GM18873 (cell line): ENCODE results near the gene CSF2.

Experiments used
- ATAC-seq: cut with Tn5 transposase; IDR thresholded peaks from one replicate; pipeline ENCODE4 v1.9.1; 2021; ENCODE audit warnings: mild to moderate bottlenecking, moderate library complexity, moderate number of reproducible peaks; ENCODE audit not compliant: unreplicated experiment, low FRiP score

Gene CSF2

DNA sequence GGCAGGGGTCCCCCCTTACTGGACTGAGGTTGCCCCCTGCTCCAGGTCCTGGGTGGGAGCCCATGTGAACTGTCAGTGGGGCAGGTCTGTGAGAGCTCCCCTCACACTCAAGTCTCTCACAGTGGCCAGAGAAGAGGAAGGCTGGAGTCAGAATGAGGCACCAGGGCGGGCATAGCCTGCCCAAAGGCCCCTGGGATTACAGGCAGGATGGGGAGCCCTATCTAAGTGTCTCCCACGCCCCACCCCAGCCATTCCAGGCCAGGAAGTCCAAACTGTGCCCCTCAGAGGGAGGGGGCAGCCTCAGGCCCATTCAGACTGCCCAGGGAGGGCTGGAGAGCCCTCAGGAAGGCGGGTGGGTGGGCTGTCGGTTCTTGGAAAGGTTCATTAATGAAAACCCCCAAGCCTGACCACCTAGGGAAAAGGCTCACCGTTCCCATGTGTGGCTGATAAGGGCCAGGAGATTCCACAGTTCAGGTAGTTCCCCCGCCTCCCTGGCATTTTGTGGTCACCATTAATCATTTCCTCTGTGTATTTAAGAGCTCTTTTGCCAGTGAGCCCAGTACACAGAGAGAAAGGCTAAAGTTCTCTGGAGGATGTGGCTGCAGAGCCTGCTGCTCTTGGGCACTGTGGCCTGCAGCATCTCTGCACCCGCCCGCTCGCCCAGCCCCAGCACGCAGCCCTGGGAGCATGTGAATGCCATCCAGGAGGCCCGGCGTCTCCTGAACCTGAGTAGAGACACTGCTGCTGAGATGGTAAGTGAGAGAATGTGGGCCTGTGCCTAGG is at the start of gene CSF2:
CSF2 (plus strand) TSS at position 559 of the 783 bp plus-strand sequence; CDS start at position 594, 35 bp downstream.
- no peak for ATAC-seq

DNA sequence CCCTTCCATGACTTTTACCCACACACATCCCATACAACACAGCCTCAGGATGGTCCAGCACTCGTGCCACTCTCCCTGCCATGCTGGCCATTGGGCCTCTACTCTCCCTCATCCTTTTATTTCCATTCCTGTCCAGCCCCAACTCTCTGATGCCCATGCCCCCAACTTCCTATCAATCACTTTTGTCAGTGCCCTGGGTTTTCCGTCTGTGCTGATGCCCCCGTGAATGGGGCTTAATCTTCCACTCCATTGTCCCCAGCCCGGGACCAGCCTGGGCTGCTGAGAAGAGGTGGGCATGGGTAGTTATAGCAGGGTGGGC is 49.5 kb upstream of the CSF2 start:
- no peak for ATAC-seq

DNA sequence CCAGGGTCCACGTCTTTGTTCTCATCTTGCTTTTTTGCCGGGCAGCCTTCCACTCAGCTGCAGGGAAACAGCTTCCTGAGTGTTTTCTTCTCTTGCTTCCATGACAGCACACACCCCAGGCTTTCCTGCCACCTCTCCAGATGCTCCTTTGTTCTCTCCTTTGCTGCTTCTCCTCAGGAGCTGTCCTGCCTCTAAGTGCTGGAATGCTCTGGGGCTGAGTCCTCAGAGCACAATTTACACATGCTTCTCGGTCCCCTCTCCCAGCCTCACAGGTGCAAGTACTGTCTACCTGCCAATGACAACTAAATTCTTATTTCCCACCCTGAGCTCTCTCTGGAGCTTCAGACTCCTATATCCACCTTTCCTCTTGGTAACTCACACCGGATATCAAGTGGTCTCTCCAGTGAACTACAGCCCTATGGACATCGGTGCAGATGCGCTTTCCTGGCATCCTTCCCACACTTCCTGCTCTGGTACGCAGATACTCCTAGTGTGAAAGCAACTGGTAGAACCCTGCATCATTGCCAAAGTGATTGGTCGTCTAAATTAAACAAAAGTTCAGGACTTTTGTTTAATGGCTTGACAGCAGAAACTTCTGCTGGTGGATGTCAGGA is 48.7 kb upstream of the CSF2 start:
- ATAC-seq: no peak

DNA sequence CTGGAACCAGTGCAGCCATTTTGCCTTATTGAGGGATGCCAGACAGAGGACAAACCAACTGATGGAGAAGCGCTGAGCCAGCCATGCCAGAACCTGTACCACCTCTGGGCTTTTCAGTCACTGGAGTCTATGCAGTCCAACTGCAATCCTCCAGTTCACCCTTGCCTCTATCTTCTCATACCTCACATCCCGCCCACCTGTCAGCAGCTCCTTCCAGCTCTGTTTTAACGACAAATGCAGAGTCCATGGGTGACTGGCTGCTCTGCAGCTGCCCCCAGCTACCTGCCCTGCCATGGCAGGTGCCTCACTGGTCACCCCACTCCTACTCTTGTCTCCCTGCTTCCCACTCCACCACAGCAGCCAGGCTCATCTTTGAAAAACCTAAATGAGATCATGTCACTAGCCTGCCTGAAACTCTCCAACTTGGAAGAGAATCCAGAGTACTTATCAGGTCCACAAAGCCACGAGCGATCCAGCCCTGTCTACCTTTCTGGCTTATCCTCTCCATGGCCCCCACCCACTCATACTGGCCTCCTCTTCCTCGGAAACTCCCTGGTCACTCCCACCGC is 48.1 kb upstream of the CSF2 start:
- no peak for ATAC-seq

DNA sequence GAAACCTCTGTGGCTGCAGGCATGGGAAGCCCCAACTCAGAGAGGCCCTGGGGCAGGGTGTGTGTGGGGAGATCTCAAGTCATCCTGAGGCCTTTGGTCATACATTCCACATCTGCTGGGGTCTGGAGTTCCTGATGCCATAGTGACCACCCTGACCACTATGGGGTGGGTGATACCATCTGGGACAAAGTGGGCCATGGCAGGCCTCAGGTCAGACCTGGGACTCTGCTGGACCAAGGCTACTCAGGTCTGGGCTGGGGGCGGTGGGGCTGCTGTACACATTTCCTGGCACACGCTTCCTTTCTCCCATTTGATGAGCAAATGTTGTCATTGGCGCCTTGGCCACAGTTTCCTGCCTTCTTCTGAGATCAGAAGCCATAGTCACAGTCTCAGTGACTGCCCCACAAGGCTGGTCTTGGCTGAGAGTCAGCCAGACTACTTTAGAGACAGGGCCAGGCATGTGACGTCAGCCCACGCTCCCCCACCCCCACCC is 47.0 kb upstream of the CSF2 start:
- ATAC-seq: no peak

DNA sequence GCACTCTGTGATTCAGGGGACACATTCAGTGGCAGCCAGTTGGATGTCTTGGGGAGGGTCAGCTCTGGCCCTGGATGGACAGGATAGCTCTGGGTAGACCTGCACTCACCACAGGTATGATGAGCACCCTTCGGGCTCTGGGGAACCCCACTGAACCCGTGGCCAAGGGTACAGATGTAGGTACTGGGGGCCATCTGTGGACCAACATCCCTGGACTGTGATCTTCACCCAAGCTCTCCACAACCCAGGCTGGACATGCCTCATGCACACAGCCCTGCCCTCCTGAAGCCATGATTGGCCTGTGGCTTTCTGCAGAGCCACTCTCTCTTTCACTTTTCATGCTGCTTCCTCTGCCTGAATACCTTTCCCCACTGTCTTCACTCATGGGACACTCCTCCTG is 46.6 kb upstream of the CSF2 start:
- ATAC-seq: no peak

DNA sequence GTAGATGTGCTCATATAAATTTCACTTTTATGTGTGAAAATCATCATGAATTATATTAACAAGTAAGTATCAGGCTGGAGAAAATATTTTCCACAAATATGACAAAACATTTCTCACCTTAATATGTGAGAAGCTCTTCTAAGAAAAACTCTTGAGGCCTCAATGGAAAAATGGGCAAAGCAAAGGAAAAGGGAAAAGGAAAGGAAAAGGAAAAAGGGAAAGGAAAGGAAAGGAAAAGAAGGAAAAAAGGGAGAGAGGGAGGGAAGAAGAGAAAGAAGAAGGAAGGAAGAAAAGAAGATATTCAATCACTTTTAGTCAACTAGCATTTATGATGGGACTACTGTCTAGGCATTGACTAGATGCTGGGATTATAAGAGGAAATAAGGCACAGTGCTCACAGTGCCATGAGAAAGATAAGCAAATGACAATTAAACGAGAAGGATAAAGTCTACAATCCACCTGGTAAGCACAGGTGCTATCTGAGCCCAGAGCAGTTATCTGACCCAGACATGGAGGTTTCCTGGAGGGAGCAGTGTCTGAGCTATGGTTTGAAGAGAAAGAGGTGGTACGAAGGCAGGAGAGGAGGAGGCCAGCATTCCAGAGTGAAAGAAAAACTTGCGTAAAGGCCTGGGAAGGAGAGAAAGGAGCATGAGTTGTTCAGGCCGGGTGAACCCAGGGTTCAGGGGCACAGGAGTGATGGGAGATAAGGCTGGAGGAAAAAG is 43.8 kb upstream of the CSF2 start:
- no peak for ATAC-seq

DNA sequence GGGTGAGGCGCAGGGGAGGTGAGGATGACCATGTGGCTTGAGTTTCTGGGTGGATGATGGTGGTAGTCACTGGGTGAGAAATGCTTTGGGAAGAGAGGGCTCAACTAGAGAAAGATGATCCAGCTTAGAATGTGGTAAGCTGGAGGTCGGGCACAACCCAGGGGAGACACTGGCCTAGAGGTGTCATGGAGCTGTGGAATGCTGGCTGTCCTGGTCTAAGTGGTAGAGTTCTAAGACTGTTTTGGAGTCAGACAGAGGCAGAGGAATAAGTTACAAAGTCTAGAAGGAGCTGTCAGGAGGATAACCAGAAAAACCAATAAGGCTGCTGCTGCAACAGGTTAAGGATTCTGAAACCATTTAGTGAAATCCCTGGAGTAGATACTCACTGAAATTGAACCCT is 43.0 kb upstream of the CSF2 start:
- no peak for ATAC-seq

DNA sequence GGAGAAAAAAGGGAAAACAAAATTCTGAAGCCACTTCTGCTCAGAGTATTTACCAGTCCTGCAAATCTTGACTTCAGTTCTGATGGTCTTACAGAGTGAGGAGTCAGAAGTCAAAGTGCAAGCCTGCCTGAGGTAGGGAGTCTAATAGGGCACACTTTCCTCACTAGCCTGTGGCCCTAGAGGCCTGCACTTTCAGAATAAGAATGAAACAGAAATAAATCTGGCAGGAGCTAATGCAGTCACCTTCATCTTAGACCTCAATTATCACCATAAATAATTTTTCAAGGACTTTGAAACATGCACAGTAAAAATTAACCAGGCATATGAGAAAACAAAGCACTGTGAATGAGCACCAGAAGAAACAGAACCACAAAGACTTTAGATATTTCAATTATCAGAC is 41.4 kb upstream of the CSF2 start:
- ATAC-seq: no peak

DNA sequence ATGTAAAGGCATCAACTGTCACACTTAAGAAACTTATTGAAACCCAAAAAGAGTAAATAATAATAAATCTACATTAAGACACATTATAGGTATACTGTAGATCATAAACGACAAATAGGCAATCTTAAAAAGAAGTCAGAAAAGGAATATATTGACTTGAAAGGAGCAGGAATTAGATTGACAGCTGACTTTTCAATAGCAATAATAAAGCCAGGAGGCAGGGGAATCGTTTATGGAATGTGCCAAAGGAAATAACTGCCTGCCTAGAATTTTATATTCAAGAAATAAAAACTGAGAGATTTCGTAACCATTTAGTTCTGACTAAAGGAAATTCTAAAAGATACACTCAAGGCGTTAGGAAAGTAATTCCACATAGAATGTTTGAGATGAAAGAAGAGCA is 40.5 kb upstream of the CSF2 start:
- ATAC-seq: no peak

DNA sequence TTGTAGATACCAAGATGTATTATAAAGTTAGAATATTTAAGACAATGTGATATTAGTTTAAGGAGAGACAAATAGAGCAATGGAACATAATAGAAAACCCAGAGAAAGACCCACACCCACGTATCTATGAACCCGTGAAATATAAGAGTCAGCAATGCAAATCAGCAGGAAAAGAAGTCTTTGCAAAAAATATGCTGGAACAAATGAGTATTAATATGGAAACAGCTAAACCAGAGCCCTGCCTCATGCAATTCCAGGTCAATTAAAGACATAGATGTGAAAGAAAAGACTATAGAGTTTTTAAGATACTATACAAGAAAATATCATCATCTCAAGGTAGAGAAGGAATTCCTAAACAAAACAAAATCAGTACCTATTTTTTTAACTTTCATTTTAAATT is 36.2 kb upstream of the CSF2 start:
- no peak for ATAC-seq

DNA sequence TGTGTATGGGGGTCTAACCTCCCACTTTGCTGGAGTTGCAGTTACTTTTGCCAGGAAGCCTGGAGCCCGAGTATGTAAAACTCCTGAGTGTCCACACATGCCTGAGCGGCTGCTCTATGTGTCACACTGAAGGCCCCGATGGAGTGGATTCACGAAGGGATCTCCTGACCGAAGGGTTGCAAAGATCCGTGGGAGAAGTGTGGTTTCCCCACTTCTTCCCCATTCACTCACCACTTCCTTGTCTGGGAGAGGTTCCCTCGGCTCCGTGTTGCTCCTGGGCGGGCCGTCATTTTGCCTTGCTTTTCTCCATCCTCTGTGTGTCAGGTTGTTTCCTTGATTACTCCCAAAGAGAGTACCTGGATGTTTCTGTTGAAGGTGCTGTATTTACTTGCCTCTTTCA is 29.4 kb upstream of the CSF2 start:
- no peak for ATAC-seq

DNA sequence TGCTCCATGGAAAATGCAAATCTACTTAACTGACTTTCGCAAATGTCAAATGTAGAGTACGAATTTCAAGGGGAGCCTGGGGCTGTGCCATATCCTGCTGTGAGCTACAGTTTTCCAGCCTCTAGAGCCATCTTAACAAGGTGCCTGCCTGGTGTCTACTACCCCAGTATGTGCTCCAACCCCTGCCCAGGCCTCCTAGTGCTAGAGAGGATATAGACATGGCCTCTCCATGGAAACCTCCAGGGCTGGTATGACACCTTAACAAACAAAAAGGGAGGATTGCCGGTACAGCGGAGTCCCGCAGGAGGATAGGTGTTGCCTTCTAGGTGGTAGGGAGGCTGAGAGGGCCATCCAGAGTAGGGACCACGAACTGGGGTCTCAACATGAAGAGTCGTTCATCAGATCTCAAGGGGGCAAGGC is 26.7 kb upstream of the CSF2 start:
- ATAC-seq: no peak

DNA sequence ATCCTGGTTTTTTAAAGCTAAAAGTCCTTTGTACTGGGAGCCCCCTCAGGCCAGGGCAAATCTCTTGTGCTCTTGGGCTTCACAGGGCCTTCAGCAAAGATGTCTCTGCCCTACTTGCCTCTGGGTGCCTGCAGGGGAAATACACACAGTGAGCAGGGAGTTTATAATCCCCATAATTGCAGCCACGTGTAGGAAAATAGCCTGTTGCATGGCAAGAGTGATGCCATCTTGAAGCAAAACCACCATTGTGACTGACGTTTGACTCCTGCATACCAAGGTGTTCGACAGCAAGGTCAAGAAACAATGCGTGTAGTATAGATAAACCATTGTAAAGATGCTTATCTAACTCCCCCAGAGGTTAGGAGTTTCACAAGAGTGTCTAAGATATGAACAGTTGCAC is 24.5 kb upstream of the CSF2 start:
- no peak for ATAC-seq

DNA sequence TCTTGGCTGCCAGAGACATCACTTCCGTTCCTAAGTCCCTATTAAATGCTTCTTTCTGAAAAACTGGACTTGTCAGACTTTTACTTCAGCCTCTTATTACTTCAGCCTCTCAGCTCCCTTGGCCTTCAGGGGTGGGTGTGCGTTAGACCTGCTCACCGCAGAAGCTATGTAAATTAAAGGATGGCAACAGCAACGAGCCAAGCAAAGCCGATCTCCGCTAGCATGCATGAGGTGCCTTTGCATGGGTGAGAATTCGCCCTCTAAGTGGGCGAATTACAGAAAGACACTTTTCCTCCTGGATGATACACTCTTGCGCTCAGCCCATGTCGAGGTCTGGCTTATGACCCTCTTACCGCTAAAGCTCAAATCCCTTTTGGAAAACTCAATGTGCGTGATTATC is 24.0 kb upstream of the CSF2 start:
- no peak for ATAC-seq

DNA sequence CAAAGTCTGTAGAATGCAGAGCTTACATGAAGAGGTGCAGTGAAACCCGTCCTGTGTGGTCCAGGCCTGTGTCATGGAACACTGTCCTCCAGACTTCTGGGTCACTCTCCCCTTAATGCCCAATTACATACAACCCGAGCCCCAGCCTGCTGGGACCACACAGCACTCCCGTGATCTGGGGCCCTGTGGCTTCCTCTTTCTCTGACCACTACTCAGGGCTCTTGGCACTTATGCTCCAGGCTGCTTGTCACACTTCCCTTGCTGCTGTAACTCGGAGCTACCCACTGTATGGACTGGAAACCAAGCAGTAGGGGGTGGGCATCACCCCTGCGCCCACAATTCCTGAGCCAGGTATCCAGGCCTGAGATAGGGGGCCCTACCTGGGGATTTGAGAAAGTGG is 23.5 kb upstream of the CSF2 start:
- ATAC-seq: no peak

DNA sequence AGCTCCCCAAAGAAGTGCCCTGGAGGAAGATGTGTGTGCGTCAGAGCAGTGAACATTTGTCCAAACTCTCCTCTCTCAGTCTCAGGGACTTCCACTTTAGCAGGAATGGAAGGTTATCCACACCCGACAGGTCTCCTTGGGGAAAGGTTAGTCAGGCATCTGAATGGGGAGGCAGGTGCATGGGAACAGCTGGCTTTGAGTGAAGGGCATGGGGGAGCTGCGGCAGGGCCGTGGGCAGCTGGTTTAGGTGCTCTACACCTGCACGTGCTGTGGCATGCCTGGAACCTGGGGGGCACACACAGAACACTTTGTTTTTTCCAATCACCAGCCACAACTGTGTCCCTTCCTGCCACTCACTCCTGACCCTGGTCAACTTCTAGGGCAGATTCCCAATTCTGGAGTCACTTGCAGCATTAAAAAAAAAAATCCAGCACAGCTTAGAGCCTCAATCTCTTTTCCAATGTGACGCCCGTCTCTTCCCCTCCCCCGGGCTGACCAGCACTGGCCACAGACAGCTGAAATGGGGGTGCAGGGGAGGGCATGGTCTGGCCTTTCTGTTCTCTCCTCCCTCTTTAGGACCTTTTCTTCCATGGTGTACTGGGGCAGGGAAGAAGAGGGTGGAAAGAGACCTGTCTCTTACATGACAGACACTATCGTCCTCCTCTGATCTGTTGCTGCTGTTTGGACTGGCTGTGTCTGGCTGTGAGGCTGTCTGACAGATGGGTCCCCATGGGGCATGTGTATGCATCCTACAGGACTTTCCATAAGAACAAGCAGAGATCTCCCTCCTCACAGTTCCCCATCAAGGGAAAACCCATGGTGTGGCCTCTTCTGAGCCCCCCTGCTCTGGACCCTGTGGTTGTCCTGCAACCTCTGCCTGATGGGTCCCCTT is 22.7 kb upstream of the CSF2 start:
- no peak for ATAC-seq

DNA sequence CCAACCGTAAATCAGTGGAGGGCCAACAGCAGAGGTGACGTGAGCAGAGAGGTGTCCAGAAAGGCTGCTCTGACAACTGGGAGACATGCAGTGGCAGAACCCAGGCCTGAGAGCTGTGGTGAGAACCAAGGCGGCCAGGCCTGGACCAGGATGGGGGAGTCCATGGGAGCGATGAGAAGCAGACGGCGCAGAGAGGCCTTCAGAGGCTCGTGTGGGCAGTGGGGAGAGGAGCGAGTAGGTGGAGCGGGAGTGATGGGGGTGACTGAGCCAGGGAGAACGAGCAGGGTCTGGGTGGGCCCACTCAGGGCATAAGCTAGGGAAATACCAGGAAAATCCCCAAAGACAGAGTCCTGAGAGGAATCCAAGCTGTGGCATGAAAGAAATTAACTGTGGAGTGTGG is 21.1 kb upstream of the CSF2 start:
- ATAC-seq: no peak

DNA sequence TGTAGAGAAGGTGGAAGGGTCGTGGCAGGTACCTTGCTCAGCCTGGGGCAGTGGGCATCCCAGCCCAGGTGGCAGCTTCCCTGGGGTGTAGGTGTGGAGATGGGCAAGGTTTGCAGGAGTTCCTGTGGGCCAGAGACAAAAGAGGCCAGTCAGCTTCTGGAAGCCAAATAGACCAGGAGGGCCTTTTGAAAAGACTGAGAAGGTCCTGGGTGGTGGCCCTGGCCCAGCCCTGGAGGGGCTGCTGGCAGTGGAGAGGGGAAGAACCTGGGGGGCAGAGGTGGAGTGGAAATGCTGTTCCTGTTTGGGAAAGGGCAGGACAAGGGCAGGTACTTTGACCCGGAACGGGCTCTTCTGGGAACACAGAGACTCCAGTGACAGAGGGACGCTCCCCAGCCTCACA is 20.1 kb upstream of the CSF2 start:
- ATAC-seq: no peak

DNA sequence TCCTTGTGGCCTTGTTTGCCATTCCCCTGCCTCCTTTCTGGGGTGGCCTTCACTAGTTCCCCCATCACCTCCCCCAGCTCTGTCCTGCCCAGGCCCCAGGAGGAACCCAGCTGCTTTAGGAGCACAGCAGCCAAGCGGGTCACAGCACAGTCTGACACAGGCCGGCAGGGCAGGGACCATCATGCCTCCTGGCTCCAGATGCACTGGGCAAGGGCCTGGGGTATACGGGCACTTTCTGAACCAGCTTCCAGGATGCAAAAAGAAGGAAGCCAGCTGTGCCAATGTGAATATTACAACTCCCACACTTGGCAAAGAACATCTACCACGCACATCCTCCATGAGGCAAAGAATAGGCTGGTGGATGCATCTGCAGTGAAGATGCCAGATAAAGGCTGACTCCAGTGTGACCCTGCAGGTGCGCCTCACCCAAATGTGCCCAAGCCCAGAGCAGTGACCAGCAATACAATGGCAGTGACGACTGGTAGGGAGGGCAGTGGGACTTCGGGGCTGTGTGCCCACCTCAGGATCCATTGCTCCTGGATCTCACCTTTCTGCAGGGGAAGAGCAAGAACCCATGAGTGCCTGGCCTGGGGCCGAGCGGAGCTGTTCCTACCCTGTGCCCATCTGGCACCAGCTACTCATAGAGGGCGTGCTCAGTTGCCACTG is 19.4 kb upstream of the CSF2 start:
- no peak for ATAC-seq
